ENCODE measurements around the gene GABBR2. TPM values are rescaled to one million over a fixed set of nuclear protein-coding genes. Genes with fewer than 3 reads are reported as not detected.

Gene GABBR2
- total RNA-seq, 1 donor: not detected

Other genes with a start within 250 kb of the GABBR2 start
- gene ANKS6, start 87.6 kb upstream of the GABBR2 start, total RNA-seq: 6.9 and 16.4 TPM in 2 replicates
- gene GALNT12, start 98.7 kb upstream of the GABBR2 start, total RNA-seq: 1.3 and 4.5 TPM in 2 replicates
- 1.7 and 19.0 TPM in 2 replicates for gene COL15A1, start 235.0 kb upstream of the GABBR2 start, total RNA-seq

Data from fibroblast of villous mesenchyme (primary cell).